Activated naive CD4-positive, alpha-beta T cell treated with anti-CD3 and anti-CD28 coated beads, Interleukin-2, amount 50 U/mL, for 24 hours (primary cell): Measurements from ENCODE around the gene SERPINH1.
A peak's percentile ranks its signal among the peaks of the same experiment; 100 is the strongest.
"Not testable (repeated sequence)": the region's sequence is repeated elsewhere in the genome, so short reads cannot be mapped to it uniquely, and the experiment has no call there.

Experiments used
- H3K27ac Mint-ChIP-seq: one replicate; pipeline ENCODE4 v1.8.0; 2021; ENCODE audit warnings: mild to moderate bottlenecking, mixed read lengths
- H3K27me3 Mint-ChIP-seq: one replicate; pipeline ENCODE4 v1.8.0; 2021; ENCODE audit warnings: mixed read lengths
- H3K36me3 Mint-ChIP-seq: one replicate; pipeline ENCODE4 v1.8.0; 2021; ENCODE audit warnings: mixed read lengths
- H3K4me1 Mint-ChIP-seq: one replicate; pipeline ENCODE4 v1.8.0; 2021; ENCODE audit warnings: mixed read lengths
- H3K4me3 Mint-ChIP-seq: one replicate; pipeline ENCODE4 v1.8.0; 2021; ENCODE audit warnings: mild to moderate bottlenecking, mixed read lengths
- H3K9me3 Mint-ChIP-seq: one replicate; pipeline ENCODE4 v1.8.0; 2021; ENCODE audit warnings: mixed read lengths

The SERPINH1 gene

DNA sequence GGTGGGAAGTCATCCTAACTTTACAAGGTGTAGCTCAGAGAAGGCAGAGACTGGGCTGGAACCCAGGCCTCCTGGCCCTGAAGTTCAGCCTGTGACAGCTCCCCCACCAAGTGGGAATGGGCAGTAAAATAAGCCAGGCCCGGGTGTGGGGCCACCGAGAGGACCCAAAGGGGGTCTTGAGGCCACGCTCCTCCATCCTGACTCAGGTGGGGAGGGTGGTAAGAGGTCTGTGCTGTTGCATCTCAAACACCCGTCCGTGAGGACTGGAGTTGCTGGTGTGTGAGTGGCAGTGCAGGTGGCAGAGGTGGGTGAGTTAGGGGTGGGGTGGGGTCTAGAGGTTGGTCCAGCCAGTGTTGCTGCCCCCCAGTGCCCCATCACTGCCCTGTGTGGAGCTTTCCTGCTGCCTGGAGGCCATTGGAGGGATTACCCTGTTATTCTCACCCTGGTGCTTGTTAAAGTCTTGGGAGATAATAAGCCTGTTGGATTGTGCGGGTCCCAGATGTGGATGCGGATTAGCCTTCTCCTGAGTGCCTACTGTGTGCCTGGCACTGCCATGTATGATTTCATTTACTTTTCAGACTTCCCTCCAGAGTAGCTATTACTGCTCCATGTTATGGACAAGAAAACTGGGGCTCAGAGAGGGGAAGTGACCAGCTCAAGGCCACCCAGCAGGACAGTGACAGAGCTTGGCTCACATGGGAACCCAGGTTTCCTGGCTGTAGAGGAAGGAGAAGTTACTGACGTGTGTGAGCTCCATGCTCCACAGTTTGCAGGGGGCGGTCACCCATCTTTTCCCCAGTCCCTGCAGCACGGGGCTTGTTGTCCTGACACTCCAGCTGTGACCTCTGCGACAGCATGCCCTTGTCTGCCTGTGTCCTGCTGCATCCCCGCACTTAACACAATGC lies 12.9 kb downstream of the SERPINH1 start:
- Mint-ChIP-seq H3K4me3 (no peak overlapping the region), H3K27me3 (no peaks in the 10 kb centered on the region), H3K4me1 (peaks cover 5% of the 10 kb centered on the region), H3K36me3 (peaks cover 1% of the 10 kb centered on the region), H3K27ac (no peak overlapping the region), H3K9me3 (no peaks in the 10 kb centered on the region)

DNA sequence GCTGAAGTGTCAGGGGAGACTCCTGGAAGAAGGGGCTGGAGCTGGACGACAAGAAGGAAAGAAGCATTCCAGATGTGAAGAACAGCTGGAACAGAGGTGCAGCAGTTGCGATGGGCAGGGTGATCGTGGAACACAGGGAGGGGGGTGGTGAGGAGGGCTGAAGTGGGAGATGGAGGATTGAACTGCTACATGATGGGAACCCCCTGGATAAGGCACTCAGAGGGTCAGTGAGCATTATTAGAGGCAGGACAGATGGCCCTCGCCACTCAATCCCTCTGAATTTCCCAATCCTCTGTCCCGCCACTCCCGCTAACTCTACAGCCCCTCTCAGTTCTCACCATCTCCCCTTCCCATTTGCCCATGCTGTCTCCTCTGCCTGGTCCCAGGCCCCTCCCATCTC lies 14.0 kb downstream of the SERPINH1 start:
- no peak overlapping the region for H3K27ac Mint-ChIP-seq
- H3K36me3 Mint-ChIP-seq: peaks cover 1% of the 10 kb centered on the region
- no peak overlapping the region for H3K4me3 Mint-ChIP-seq
- peaks cover 5% of the 10 kb centered on the region for H3K4me1 Mint-ChIP-seq
- H3K27me3 Mint-ChIP-seq: no peaks in the 10 kb centered on the region
- H3K9me3 Mint-ChIP-seq: no peaks in the 10 kb centered on the region

- no peak overlapping the region for H3K27ac Mint-ChIP-seq
- H3K36me3 Mint-ChIP-seq: peaks cover 1% of the 10 kb centered on the region
- peaks cover 5% of the 10 kb centered on the region for H3K4me1 Mint-ChIP-seq
- no peaks in the 10 kb centered on the region for H3K27me3 Mint-ChIP-seq
- no peak overlapping the region for H3K4me3 Mint-ChIP-seq
- H3K9me3 Mint-ChIP-seq: no peaks in the 10 kb centered on the region
These were observed 14.5 kb downstream of the SERPINH1 start for GRCh38 chr11:75576499-75576918.

DNA sequence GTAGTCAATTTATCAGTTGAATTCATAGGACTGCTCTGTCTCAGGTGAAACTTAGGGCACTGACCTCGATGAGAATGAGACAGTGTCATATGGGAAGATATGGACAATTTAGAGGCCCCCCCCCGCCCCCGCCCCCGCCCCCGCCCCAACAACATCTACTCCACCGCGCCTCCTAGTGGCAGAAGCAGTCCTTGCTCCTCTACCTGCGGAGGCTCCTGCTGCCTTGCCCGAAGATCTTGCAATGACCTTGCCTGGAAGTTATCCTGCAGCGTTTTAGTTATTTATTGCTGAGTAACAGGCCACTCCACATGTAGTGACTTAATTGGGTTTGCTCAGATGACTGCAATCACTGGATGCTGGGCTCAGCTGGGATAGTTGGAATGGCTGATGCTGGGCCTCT lies 15.2 kb downstream of the SERPINH1 start:
- no peaks in the 10 kb centered on the region for H3K27me3 Mint-ChIP-seq
- H3K36me3 Mint-ChIP-seq: peaks cover 1% of the 10 kb centered on the region
- no peaks in the 10 kb centered on the region for H3K9me3 Mint-ChIP-seq
- no peak overlapping the region for H3K4me3 Mint-ChIP-seq
- H3K4me1 Mint-ChIP-seq: peaks cover 8% of the 10 kb centered on the region
- H3K27ac Mint-ChIP-seq: no peak overlapping the region

GRCh38 chr11:75578977-75579376 lies 16.9 kb downstream of the SERPINH1 start:
- H3K36me3 Mint-ChIP-seq: no peaks in the 10 kb centered on the region
- no peak overlapping the region for H3K27ac Mint-ChIP-seq
- no peaks in the 10 kb centered on the region for H3K27me3 Mint-ChIP-seq
- no peaks in the 10 kb centered on the region for H3K9me3 Mint-ChIP-seq
- H3K4me3 Mint-ChIP-seq: no peak overlapping the region
- H3K4me1 Mint-ChIP-seq: peaks cover 17% of the 10 kb centered on the region

DNA sequence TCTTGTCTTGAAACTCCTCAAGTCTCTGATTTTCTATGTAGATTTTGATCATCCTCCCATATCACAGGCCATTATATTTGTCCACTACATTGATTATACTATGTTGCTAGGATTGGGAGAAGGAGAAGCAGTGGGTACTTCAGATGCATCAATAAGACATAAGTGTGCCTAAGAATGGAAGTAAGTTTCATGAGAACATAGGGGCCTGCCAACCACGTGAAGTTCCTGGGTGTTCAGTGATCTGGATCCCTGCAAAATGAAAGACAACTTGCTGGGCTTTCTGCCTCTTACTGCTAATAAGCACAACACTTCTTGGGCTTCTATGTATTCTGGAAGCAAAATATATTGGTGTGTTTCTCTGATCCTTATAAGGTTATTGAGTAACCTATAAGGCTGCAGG lies 17.8 kb downstream of the SERPINH1 start:
- Mint-ChIP-seq H3K27ac (no peak overlapping the region), H3K4me1 (peaks cover 17% of the 10 kb centered on the region), H3K4me3 (no peak overlapping the region), H3K36me3 (no peaks in the 10 kb centered on the region), H3K27me3 (no peaks in the 10 kb centered on the region), H3K9me3 (no peaks in the 10 kb centered on the region)

- Mint-ChIP-seq H3K4me1 (peaks cover 12% of the 10 kb centered on the region), H3K9me3 (no peaks in the 10 kb centered on the region), H3K27ac (peak overlapping the region; percentile 38), H3K36me3 (no peaks in the 10 kb centered on the region), H3K4me3 (peak overlapping the region; percentile 84), H3K27me3 (no peaks in the 10 kb centered on the region)
These were observed 20.4 kb downstream of the SERPINH1 start for GRCh38 chr11:75582506-75582894.

DNA sequence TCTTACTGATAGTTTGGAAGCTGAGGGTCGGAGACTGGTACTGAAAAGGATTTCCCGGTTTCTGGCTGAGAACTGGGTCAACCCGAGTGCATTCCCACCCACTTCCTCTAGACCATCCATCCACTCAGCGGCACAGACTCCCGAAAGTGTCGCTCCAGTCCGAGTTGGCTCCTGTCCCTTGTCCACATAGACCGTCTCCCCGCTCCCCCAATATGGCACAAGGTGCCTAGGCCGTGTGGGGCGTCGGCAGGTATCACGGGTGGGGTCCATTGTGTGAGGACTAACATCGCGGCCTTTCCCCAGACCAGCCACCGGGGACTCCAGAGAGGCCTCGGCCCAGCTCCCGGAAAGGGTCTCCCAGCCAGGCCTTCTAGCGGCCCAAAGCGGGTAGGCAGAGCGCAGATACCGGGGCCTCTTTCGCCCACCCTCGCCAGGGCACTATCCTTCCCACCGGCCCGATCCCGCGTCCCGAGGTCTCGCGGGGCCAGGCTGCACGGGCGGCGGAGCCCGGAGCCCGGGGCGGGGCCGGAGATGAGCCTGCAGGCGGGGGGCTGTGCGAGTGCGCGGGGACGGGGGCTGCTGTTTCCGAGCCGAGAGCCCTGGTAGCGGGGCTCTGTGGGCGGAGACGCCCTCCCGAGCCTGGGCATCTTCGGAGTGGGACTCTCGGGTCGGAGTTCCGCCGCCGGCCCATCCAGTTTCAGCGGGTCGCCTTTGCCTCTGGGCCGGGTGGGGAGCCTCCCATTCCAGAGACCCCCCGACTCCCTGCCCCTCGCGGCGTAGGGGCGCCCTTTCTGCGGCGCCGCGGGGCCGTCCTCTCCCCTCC lies 21.1 kb downstream of the SERPINH1 start:
- H3K4me1 Mint-ChIP-seq: peaks cover 12% of the 10 kb centered on the region
- peak overlapping the region; percentile 62 for H3K27ac Mint-ChIP-seq
- peak overlapping the region; percentile 84 for H3K4me3 Mint-ChIP-seq
- no peaks in the 10 kb centered on the region for H3K36me3 Mint-ChIP-seq
- no peaks in the 10 kb centered on the region for H3K9me3 Mint-ChIP-seq
- H3K27me3 Mint-ChIP-seq: no peaks in the 10 kb centered on the region

DNA sequence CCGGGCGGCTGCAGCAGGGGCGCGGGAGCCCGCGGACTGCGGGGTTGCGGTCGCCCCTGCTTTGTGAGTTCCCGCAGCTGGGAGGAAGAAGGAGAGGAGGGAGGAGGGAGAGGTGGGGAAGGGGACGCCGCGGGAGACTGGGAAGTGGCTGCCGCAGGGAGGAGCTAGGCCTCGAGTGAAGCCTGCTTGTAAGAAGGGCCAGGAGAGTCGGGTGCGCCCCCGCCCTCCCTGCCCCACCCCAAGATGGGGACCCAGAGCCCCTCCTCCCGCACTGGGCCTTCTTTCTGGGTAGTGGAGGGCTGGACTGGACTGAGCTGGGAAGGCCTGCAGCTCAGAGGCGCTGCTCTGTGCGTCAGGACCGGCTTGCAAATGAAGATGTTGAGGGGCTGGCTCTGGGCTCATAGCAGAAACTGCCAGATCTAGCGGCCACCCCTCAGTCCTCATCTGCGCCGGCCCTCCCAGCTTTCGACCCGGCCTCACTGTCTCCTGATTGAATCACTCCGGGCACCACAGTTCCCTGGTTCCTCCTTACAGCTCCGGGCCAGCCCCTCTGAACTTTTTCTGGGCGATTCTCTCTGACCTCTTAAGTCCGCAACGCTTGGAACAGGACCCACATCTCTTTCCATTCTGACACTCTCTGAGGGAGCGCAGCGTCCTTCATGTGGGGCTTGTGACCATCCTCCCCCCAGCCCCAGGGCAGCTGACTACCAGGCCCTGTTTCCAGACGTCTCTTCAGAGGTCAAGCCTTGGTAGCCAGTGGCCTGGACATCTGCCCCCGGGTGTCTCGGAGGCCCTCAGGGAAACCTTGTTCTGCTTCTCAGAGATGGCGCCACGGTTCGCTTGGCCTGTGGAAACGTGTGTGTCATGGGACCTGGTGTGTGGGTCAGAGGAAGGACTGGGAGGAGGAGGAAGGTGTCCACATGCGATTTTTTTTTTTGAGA lies 21.9 kb downstream of the SERPINH1 start:
- Mint-ChIP-seq H3K27me3 (no peaks in the 10 kb centered on the region), H3K9me3 (no peaks in the 10 kb centered on the region)

GRCh38 chr11:75584659-75585292 lies 22.7 kb downstream of the SERPINH1 start:
- H3K27me3 Mint-ChIP-seq, H3K36me3 Mint-ChIP-seq, H3K9me3 Mint-ChIP-seq: not testable (repeated sequence)
- peaks cover 12% of the 10 kb centered on the region for H3K4me1 Mint-ChIP-seq
- peak overlapping the region; percentile 62 for H3K27ac Mint-ChIP-seq
- H3K4me3 Mint-ChIP-seq: peak overlapping the region; percentile 78

More for the DNA sequence above, 21.9 kb downstream of the SERPINH1 start:
- H3K4me1 Mint-ChIP-seq: peaks cover 12% of the 10 kb centered on the region
- no peaks in the 10 kb centered on the region for H3K36me3 Mint-ChIP-seq
- peak overlapping the region; percentile 78 for H3K4me3 Mint-ChIP-seq
- peak overlapping the region; percentile 70 for H3K27ac Mint-ChIP-seq

DNA sequence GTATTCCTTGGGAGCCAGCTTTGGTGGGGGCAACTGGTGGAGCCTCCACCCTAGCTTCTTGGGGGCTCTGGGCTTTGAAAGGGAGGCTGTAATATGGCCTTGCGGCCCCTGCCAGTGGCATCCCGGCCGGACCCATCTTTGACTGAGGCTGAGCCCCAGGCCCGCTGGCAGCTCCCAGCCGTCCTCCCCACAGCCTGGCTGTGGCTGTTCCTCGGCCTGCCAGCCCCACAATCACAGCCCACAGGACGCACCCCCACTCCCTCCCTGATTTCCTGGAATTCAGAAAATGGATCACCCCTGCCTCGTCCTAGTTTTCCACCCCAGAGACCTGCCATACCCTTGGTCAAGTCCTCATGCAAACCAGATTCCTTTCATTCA lies 23.2 kb downstream of the SERPINH1 start:
- Mint-ChIP-seq H3K4me1 (peaks cover 12% of the 10 kb centered on the region), H3K9me3 (no peaks in the 10 kb centered on the region), H3K27ac (no peak overlapping the region), H3K27me3 (no peaks in the 10 kb centered on the region), H3K36me3 (no peaks in the 10 kb centered on the region), H3K4me3 (peak overlapping the region; percentile 78)

DNA sequence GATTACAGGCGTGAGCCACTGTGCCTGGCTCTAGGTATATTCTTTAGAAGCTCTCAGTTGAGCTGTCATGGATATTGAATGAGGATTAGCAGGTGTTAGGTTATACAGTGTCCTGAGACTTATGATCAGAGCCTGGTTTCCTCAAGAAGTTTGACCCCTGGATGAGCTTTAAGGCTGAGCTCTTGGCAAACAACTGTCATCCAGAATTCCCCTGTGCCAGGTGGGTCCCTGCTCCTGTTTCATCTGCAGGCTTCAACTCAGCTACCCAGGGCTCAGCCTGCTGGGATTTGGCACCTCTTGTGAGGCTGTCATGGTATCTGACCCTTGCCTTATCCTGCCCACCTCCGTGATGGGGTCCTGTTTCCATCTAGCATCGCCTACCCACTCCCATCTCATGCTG lies 24.3 kb downstream of the SERPINH1 start:
- no peak overlapping the region for H3K4me3 Mint-ChIP-seq
- H3K4me1 Mint-ChIP-seq: peaks cover 12% of the 10 kb centered on the region
- no peaks in the 10 kb centered on the region for H3K9me3 Mint-ChIP-seq

GRCh38 chr11:75588051-75588481 lies 26.0 kb downstream of the SERPINH1 start:
- Mint-ChIP-seq H3K27ac (no peak overlapping the region), H3K9me3 (no peaks in the 10 kb centered on the region), H3K4me3 (no peak overlapping the region), H3K4me1 (peaks cover 12% of the 10 kb centered on the region), H3K36me3 (no peaks in the 10 kb centered on the region), H3K27me3 (no peaks in the 10 kb centered on the region)

More for the DNA sequence above, 24.3 kb downstream of the SERPINH1 start:
- Mint-ChIP-seq H3K27me3 (no peaks in the 10 kb centered on the region), H3K27ac (no peak overlapping the region), H3K36me3 (no peaks in the 10 kb centered on the region)

GRCh38 chr11:75589051-75589450 lies 27.0 kb downstream of the SERPINH1 start:
- no peak overlapping the region for H3K4me3 Mint-ChIP-seq
- no peak overlapping the region for H3K27ac Mint-ChIP-seq
- H3K27me3 Mint-ChIP-seq: no peaks in the 10 kb centered on the region
- no peaks in the 10 kb centered on the region for H3K9me3 Mint-ChIP-seq
- no peaks in the 10 kb centered on the region for H3K36me3 Mint-ChIP-seq
- peaks cover 12% of the 10 kb centered on the region for H3K4me1 Mint-ChIP-seq

DNA sequence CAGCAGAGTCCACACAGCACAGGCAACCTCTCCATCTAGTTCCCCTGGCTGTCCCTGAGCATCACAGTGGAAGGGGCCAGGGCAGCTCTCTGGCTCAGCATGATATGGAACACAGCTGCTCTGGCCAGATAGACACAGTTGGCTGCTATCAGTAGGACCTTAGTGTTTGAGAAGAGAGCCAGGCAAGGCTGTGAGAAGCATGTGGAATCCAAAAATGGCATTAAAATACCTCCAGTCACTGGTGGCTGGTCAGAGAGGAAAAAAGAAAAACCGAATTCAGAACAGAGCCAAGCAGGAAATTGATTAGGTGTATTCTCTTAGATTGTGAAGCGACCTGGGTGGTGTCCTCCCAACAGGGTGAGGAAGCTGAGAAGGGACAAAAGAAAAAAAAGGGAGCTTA lies 27.9 kb downstream of the SERPINH1 start:
- Mint-ChIP-seq H3K27ac (no peak overlapping the region), H3K36me3 (no peaks in the 10 kb centered on the region), H3K27me3 (no peaks in the 10 kb centered on the region), H3K9me3 (no peaks in the 10 kb centered on the region), H3K4me1 (peaks cover 12% of the 10 kb centered on the region), H3K4me3 (no peak overlapping the region)
